Naive thymus-derived CD4-positive, alpha-beta T cell (primary cell): ENCODE measurements around the gene PIM2. TPM values are rescaled to one million over a fixed set of nuclear protein-coding genes. Genes with fewer than 3 reads are reported as not detected.

Source experiments
- ATAC-seq: fragments of 150-1000 bp; cut with Tn5 transposase; 2 replicates; pipeline ENCODE4 v1.10.0; 2021; ENCODE audit warnings: mild to moderate bottlenecking, moderate library complexity
- CTCF ChIA-PET: fragments of 350-600 bp; sonication (Branson Sonifier 250); formaldehyde crosslinking; loops from one replicate; lab custom pipeline; 2021; ENCODE audit warnings: antibody characterized with exemption; lab: Charles Lee
- POLR2A ChIA-PET: fragments of 350-600 bp; sonication (Branson Sonifier 250); formaldehyde crosslinking; loops from one replicate; lab custom pipeline; 2021; ENCODE audit warnings: antibody characterized with exemption, inconsistent platforms; lab: Charles Lee
- DNase-seq, 9 donors: peaks; one replicate each; pipeline versions ENCODE4 v3.0.0 to v3.0.0-alpha.2; 2020 to 2022; ENCODE audit warnings: mixed read lengths in 1 of 9
- H3K27ac ChIP-seq: one replicate; pipeline ENCODE4 v1.7.0; 2013; ENCODE audit warnings: mild to moderate bottlenecking, low read depth, low read length, moderate library complexity
- H3K27me3 ChIP-seq, 2 donors: one replicate each; pipeline ENCODE4 v1.7.0; 2013; ENCODE audit warnings: low read length in 2 of 2, mild to moderate bottlenecking in 2 of 2, moderate library complexity in 2 of 2; ENCODE audit not compliant: control insufficient read depth in 2 of 2, insufficient read depth in 2 of 2
- H3K36me3 ChIP-seq, 3 experiments: 1 replicate in 2 of 3; 2 replicates in 1 of 3; pipeline ENCODE4 v1.7.0; 2013; ENCODE audit warnings: low read length in 3 of 3, mild to moderate bottlenecking in 3 of 3, moderate library complexity in 1 of 3; ENCODE audit not compliant: insufficient read depth in 3 of 3, control insufficient read depth in 2 of 3
- H3K4me1 ChIP-seq, 2 donors: one replicate each; pipeline ENCODE4 v1.7.0; 2013; ENCODE audit warnings: low read length in 2 of 2, mild to moderate bottlenecking in 2 of 2, moderate library complexity in 1 of 2; ENCODE audit not compliant: control insufficient read depth in 2 of 2, insufficient read depth in 2 of 2
- H3K4me3 ChIP-seq: 2 replicates; pipeline ENCODE4 v1.7.0; 2013; ENCODE audit warnings: mild to moderate bottlenecking, low read length
- H3K9me3 ChIP-seq, 3 experiments: 1 replicate in 2 of 3; 2 replicates in 1 of 3; pipeline ENCODE4 v1.7.0; 2013; ENCODE audit warnings: low read length in 3 of 3; ENCODE audit not compliant: control insufficient read depth in 2 of 3
- H3K27ac Mint-ChIP-seq, 9 donors: one replicate each; pipeline ENCODE4 v1.8.0; 2020 to 2022; ENCODE audit warnings: mixed read lengths in 9 of 9, mild to moderate bottlenecking in 8 of 9, moderate library complexity in 5 of 9, inconsistent platforms in 2 of 9
- H3K27me3 Mint-ChIP-seq, 5 donors: one replicate each; pipeline ENCODE4 v1.8.0; 2021 to 2022; ENCODE audit warnings: mixed read lengths in 5 of 5, mild to moderate bottlenecking in 1 of 5
- H3K36me3 Mint-ChIP-seq, 5 donors: one replicate each; pipeline ENCODE4 v1.8.0; 2020 to 2022; ENCODE audit warnings: mixed read lengths in 5 of 5, mild to moderate bottlenecking in 3 of 5, inconsistent platforms in 1 of 5
- H3K4me1 Mint-ChIP-seq, 7 donors: one replicate each; pipeline ENCODE4 v1.8.0; 2020 to 2022; ENCODE audit warnings: mixed read lengths in 7 of 7, mild to moderate bottlenecking in 3 of 7, inconsistent platforms in 1 of 7
- H3K4me3 Mint-ChIP-seq, 10 donors: one replicate each; pipeline ENCODE4 v1.8.0; 2020 to 2022; ENCODE audit warnings: mild to moderate bottlenecking in 10 of 10, mixed read lengths in 10 of 10, moderate library complexity in 6 of 10, inconsistent platforms in 2 of 10
- H3K9me3 Mint-ChIP-seq, 11 donors: one replicate each; pipeline ENCODE4 v1.8.0; 2020 to 2022; ENCODE audit warnings: mixed read lengths in 11 of 11, mild to moderate bottlenecking in 4 of 11, inconsistent platforms in 1 of 11, moderate library complexity in 1 of 11
- intact Hi-C, 2 donors: fragments of 100-400 bp; cut with micrococcal nuclease; formaldehyde crosslinking; loops; one replicate each; pipeline ENCODE4 v1.15.1; 2023
- polyA plus RNA-seq, 2 donors: library from polyadenylated mRNA; unstranded; fragments of 300-500 nt; fragmentation: Illumina TruSeq; gene quantifications; one replicate each; pipeline ENCODE4 v1.2.3, GENCODE V29; 2021
- total RNA-seq, 6 experiments: library from RNA in 5 of 6; stranded (reverse) in 5 of 6; gene quantifications; 1 replicate in 5 of 6; 2 replicates in 1 of 6; pipeline ENCODE4 v1.2.3 and lab custom pipeline; 2021 to 2026

PIM2 gene
- total and polyA plus RNA-seq, 7 experiments from 2014 or later = 144 to 463 (median 295) TPM

- POLR2A ChIA-PET = interaction anchor here (0.7 to 1.6 kb wide), 3 partner anchors 9 to 267 kb away, joined by 3 to 4 read pairs (median 3); no protein-coding TSS in a partner anchor
- H3K27ac Mint-ChIP-seq = peak overlapping the region in 3 of 9 donors; percentile 46 to 94 (median 86)
Measured at GRCh38 chrX:48909703-48910294, 9.0 kb downstream of the PIM2 start.

DNA sequence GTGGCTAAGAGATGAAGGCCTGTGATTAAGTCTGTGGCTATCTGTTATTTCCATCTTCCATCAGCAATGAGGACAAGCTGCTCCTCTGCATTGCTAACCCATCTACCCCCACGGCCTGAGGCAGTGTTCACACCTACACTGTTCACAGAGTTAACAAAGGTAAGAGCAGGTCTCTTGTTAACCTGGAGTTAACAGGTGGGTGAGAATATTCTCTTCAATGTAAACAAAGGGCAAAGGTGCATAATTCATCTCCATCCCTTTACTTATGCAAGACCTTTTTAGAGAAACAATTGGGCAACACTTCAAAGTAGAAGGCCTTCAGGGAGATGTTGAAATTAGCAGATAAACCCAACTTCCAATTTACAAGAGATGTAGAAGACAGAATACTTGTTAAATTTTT, 10.2 kb downstream of the PIM2 start:
- POLR2A ChIA-PET = interaction anchor here (1.6 kb wide), 1 partner anchor 50 kb away, joined by 4 read pairs; no protein-coding TSS in a partner anchor

More at GRCh38 chrX:48909703-48910294, 9.0 kb downstream of the PIM2 start:
- Mint-ChIP-seq H3K27me3 (peaks cover 0 to 3% (median 0%) of the 10 kb centered on the region in 5 donors), H3K4me3 (peak overlapping the region in 2 of 10 donors; percentile 90 to 96), H3K4me1 (peaks cover 20 to 48% (median 41%) of the 10 kb centered on the region in 7 donors), H3K9me3 (peaks cover 0 to 12% (median 0%) of the 10 kb centered on the region in 11 donors), H3K36me3 (peaks cover 0 to 20% (median 13%) of the 10 kb centered on the region in 5 donors)
- Histone ChIP-seq H3K27me3 (no peaks in the 10 kb centered on the region), H3K4me1 (peaks cover 22 to 26% of the 10 kb centered on the region in 2 donors), H3K4me3 (no peak overlapping the region), H3K36me3 (peaks cover 13 to 37% (median 15%) of the 10 kb centered on the region in 3 experiments), H3K9me3 (no peaks in the 10 kb centered on the region), H3K27ac (no peak overlapping the region)
- ATAC-seq (no peak), DNase-seq (no peak)
- CTCF ChIA-PET = no interaction called here
- intact Hi-C loops = loop anchor here (2.0 to 5.0 kb wide), 2 partner anchors 49 to 197 kb away; no protein-coding TSS in a partner anchor

GRCh38 chrX:48905090-48905790, 13.6 kb downstream of the PIM2 start:
- no peaks in the 10 kb centered on the region for H3K27me3 ChIP-seq
- H3K4me3 ChIP-seq = no peak overlapping the region
- Mint-ChIP-seq H3K27me3 (no peaks in the 10 kb centered on the region), H3K4me1 (peaks cover 0 to 7% (median 2%) of the 10 kb centered on the region in 7 donors), H3K36me3 (peaks cover 0 to 13% (median 6%) of the 10 kb centered on the region in 5 donors), H3K9me3 (no peaks in the 10 kb centered on the region), H3K27ac (no peak overlapping the region), H3K4me3 (no peak overlapping the region)
- H3K4me1 ChIP-seq = peaks cover 2% of the 10 kb centered on the region in 2 donors
- H3K36me3 ChIP-seq = peaks cover 4 to 60% (median 6%) of the 10 kb centered on the region in 3 experiments
- ATAC-seq (no peak), DNase-seq (no peak)
- no peak overlapping the region for H3K27ac ChIP-seq
- ChIA-PET POLR2A (no interaction called here), CTCF (interaction anchor here (0.9 kb wide), 1 partner anchor 7 kb away, joined by 3 read pairs; the partner anchor contains the start of genes PQBP1 and TIMM17B)
- intact Hi-C loops = no loop called here
- no peaks in the 10 kb centered on the region for H3K9me3 ChIP-seq

More for the DNA sequence above, 10.2 kb downstream of the PIM2 start:
- H3K9me3 ChIP-seq = no peaks in the 10 kb centered on the region
- peaks cover 0 to 3% (median 0%) of the 10 kb centered on the region in 5 donors for H3K27me3 Mint-ChIP-seq
- intact Hi-C loops = no loop called here
- CTCF ChIA-PET = no interaction called here
- peaks cover 13 to 15% of the 10 kb centered on the region in 2 donors for H3K4me1 ChIP-seq
- H3K9me3 Mint-ChIP-seq = peaks cover 0 to 12% (median 0%) of the 10 kb centered on the region in 11 donors
- H3K36me3 Mint-ChIP-seq = peaks cover 0 to 16% (median 10%) of the 10 kb centered on the region in 5 donors
- H3K27me3 ChIP-seq = no peaks in the 10 kb centered on the region
- H3K36me3 ChIP-seq = peaks cover under 1 to 37% (median 3%) of the 10 kb centered on the region in 3 experiments
- H3K4me3 Mint-ChIP-seq = peak overlapping the region in 1 of 10 donors; percentile 14
- ATAC-seq (no peak), DNase-seq (no peak)
- H3K27ac Mint-ChIP-seq = peak overlapping the region in 1 of 9 donors; percentile 63
- peaks cover 17 to 36% (median 29%) of the 10 kb centered on the region in 7 donors for H3K4me1 Mint-ChIP-seq
- H3K4me3 ChIP-seq = no peak overlapping the region
- no peak overlapping the region for H3K27ac ChIP-seq

- H3K4me3 ChIP-seq = no peak overlapping the region
- ChIA-PET CTCF (no interaction called here), POLR2A (interaction anchor here (1.4 kb wide), 1 partner anchor 33 kb away, joined by 7 read pairs; no protein-coding TSS in a partner anchor)
- Mint-ChIP-seq H3K9me3 (no peaks in the 10 kb centered on the region), H3K27me3 (no peaks in the 10 kb centered on the region), H3K4me3 (no peak overlapping the region), H3K36me3 (peaks cover 0 to 13% (median 6%) of the 10 kb centered on the region in 5 donors), H3K27ac (no peak overlapping the region), H3K4me1 (peaks cover 0 to 7% (median 2%) of the 10 kb centered on the region in 7 donors)
- peaks cover 4 to 60% (median 6%) of the 10 kb centered on the region in 3 experiments for H3K36me3 ChIP-seq
- intact Hi-C loops = no loop called here
- DNase-seq (no peak), ATAC-seq (no peak)
- H3K27me3 ChIP-seq = no peaks in the 10 kb centered on the region
- no peaks in the 10 kb centered on the region for H3K9me3 ChIP-seq
- no peak overlapping the region for H3K27ac ChIP-seq
- peaks cover 0 to 2% of the 10 kb centered on the region in 2 donors for H3K4me1 ChIP-seq
Measured at GRCh38 chrX:48904626-48905025, 14.2 kb downstream of the PIM2 start.

DNA sequence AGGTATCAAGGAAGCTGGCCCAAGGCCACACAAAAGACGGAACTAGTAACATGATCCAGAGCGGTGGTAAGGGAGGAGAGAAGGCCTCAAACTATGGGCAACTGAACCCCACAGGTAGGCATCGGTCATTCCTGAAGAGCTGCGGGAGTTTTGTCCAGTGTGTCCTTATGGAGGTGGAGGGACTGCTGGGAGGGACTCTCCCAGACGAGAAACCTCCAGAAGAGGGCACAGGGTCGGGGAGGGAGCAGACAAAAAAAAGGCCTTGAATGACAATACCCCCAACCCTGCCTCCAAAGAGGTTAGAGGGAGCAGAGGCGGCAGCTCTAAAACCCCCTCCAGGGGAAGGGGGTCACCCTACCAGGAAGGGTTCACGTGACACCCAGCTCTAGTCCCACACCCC, 14.6 kb downstream of the PIM2 start:
- no peak overlapping the region for H3K4me3 Mint-ChIP-seq
- Histone ChIP-seq H3K4me1 (peaks cover 3 to 6% of the 10 kb centered on the region in 2 donors), H3K9me3 (no peaks in the 10 kb centered on the region), H3K4me3 (no peak overlapping the region), H3K36me3 (peaks cover 4 to 60% (median 6%) of the 10 kb centered on the region in 3 experiments), H3K27me3 (no peaks in the 10 kb centered on the region), H3K27ac (no peak overlapping the region)
- POLR2A ChIA-PET = interaction anchor here (1.4 to 2.4 kb wide), 2 partner anchors 8 to 33 kb away, joined by 7 to 10 read pairs; partner anchors contain the start of gene SLC35A2
- no peaks in the 10 kb centered on the region for H3K9me3 Mint-ChIP-seq
- ATAC-seq (no peak), DNase-seq (no peak)
- CTCF ChIA-PET = no interaction called here
- peaks cover 0 to 13% (median 6%) of the 10 kb centered on the region in 5 donors for H3K36me3 Mint-ChIP-seq
- peaks cover 0 to 9% (median 2%) of the 10 kb centered on the region in 7 donors for H3K4me1 Mint-ChIP-seq
- no peaks in the 10 kb centered on the region for H3K27me3 Mint-ChIP-seq
- intact Hi-C loops = no loop called here
- peak overlapping the region in 4 of 9 donors; percentile 15 to 56 (median 24) for H3K27ac Mint-ChIP-seq

DNA sequence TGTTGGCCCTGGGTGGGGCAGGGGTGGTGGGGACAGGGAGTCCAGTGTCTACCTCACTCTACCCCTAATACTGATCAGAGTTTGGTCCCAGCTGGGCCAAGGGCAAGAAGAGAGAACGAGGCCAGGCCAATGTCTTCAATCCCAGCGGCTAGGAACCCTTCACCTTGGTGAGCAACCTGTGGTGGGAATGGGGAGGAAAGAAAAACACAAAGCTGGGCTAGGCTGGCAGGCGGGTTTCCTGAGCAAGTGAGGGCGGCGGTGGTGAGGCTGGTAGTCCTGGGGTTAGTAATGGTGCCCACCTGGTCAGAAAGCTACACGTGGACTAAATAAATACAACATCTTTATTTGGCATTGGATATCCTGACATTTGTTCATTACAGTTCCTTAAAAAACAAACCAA, 15.5 kb downstream of the PIM2 start:
- Mint-ChIP-seq H3K27me3 (no peaks in the 10 kb centered on the region), H3K9me3 (peaks cover 0 to 1% (median 0%) of the 10 kb centered on the region in 11 donors), H3K4me1 (peaks cover 0 to 13% (median 3%) of the 10 kb centered on the region in 7 donors), H3K36me3 (peaks cover 0 to 8% (median 6%) of the 10 kb centered on the region in 5 donors), H3K4me3 (no peak overlapping the region), H3K27ac (peak overlapping the region in 2 of 9 donors; percentile 15 to 25)
- DNase-seq (no peak), ATAC-seq (no peak)
- no peaks in the 10 kb centered on the region for H3K27me3 ChIP-seq
- H3K36me3 ChIP-seq = peaks cover 4 to 60% (median 6%) of the 10 kb centered on the region in 3 experiments
- ChIA-PET CTCF (no interaction called here), POLR2A (interaction anchor here (1.4 to 3.2 kb wide), 3 partner anchors 9 to 34 kb away, joined by 7 to 10 read pairs (median 9); partner anchors contain the start of gene SLC35A2)
- intact Hi-C loops = no loop called here
- no peaks in the 10 kb centered on the region for H3K9me3 ChIP-seq
- no peak overlapping the region for H3K27ac ChIP-seq
- H3K4me1 ChIP-seq = peaks cover 6 to 10% of the 10 kb centered on the region in 2 donors
- no peak overlapping the region for H3K4me3 ChIP-seq
